C4-2B (cell line): ENCODE results near the gene NDE1.

Experiments
- ZFX ChIP-seq: fragments of 450-650 bp; IDR thresholded peaks from 2 replicates; pipeline ENCODE4 v1.6.1; 2017
- TF ChIP-seq, protein P1 (sequence below): fragments of 450-650 bp; conservative IDR thresholded peaks from 2 replicates; pipeline ENCODE4 v1.5.1; 2017; ENCODE audit warnings: mild to moderate bottlenecking

DNA sequence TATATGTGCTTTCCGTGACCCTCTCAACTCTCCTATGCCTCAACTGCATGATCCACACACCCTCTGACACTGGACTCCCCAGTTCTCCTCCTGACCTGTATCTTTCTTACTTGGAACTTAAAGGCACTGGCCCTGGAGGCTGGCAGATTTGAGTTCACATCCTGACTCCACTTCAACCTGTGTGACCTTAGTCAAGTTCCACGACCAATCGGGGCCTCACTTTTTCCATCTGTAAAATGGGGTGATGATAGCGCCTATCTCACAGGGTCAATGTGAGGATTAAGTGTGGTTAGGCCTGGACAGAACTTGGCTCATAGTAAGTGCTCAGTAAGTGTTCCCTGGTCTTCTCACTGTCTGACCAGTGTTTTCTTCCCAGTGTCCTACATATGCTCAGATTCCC lies 32.1 kb upstream of the NDE1 start:
- TF ChIP-seq, protein P1, sequence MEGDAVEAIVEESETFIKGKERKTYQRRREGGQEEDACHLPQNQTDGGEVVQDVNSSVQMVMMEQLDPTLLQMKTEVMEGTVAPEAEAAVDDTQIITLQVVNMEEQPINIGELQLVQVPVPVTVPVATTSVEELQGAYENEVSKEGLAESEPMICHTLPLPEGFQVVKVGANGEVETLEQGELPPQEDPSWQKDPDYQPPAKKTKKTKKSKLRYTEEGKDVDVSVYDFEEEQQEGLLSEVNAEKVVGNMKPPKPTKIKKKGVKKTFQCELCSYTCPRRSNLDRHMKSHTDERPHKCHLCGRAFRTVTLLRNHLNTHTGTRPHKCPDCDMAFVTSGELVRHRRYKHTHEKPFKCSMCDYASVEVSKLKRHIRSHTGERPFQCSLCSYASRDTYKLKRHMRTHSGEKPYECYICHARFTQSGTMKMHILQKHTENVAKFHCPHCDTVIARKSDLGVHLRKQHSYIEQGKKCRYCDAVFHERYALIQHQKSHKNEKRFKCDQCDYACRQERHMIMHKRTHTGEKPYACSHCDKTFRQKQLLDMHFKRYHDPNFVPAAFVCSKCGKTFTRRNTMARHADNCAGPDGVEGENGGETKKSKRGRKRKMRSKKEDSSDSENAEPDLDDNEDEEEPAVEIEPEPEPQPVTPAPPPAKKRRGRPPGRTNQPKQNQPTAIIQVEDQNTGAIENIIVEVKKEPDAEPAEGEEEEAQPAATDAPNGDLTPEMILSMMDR = no peak
- TF ChIP-seq ZFX = no peak
